DMS79 treated with DMSO at 0.1 percent for 48 hours (cell line): ENCODE measurements around the gene THRAP3.

Experiments used
- DNase-seq: peaks from one replicate; lab custom pipeline; 2025; lab: John Stamatoyannopoulos, UW

THRAP3 gene

GRCh38 chr1:36352910-36353878 is 129.0 kb downstream of the THRAP3 start:
- DNase-seq, result no peak

GRCh38 chr1:36354486-36354885 is 130.2 kb downstream of the THRAP3 start:
- DNase-seq, result no peak
